GM19328 (cell line): ENCODE measurements around the gene CMTM3.
"Not testable (repeated sequence)": the region's sequence is repeated elsewhere in the genome, so short reads cannot be mapped to it uniquely, and the experiment has no call there.

ENCODE experiments used
- ATAC-seq: cut with Tn5 transposase; IDR thresholded peaks from one replicate; pipeline ENCODE4 v1.9.1; 2021; ENCODE audit warnings: mild to moderate bottlenecking, moderate library complexity; ENCODE audit not compliant: unreplicated experiment

Gene CMTM3

DNA sequence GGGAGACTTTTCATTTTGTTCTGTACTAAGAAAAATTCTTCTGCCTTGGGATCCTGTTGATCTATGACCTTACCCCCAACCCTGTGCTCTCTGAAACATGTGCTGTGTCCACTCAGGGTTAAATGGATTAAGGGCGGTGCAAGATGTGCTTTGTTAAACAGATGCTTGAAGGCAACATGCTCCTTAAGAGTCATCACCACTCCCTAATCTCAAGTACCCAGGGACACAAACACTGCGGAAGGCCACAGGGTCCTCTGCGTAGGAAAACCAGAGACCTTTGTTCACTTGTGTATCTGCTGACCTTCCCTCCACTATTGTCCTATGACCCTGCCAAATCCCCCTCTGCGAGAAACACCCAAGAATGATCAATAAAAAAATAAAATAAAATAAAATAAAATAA lies 27.1 kb downstream of the CMTM3 start:
- not testable (repeated sequence) for ATAC-seq

DNA sequence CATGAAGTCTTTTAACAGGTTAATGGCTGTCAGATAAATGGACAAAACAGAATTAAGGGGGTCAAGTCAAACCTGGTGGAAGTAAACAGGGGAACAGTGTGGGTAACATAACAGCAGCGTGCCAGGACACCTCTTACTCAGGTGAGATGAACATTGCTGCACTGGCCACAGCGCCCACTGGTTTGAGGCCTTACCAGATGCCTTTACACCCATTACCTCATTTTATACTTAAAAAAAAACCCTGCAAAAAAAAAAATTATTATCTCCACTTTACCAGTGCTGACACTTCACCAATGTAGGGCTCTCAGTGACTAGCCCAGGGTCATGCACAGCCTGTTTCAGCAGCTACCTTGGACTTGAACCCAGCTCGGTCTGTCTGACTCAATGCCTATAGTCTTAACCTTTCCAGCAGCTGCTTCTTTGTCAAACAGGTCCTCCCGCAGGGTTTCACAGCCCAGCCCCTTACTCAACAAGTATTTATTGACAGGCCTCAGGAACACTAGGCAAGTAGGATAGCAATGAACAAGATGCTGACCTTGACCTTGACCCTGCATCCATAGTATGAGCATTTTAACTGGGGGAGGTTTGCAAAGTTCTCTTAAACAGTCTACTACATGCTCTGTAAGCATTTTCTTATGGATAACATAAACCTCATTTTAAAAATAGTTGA lies 30.2 kb downstream of the CMTM3 start:
- ATAC-seq: no peak

DNA sequence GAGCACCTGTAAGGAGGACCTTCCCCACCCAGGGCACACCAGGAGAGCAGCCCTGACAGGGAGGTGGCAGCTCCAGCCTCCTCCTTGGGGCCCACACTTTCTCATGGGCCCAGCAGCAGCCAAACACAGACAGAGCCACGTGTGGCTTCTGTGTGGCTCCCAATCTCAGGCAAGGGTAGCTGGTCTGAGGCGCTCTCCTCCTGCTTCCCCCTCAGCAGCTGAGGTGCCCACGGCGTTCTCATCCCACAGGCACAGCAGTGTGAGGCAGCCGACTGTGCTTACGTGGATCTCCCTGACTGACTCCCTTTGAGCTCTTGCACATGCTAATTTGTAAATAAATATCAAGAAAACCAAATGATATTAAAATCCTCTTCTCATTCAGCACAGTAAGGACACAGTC lies 30.9 kb downstream of the CMTM3 start:
- ATAC-seq: no peak

DNA sequence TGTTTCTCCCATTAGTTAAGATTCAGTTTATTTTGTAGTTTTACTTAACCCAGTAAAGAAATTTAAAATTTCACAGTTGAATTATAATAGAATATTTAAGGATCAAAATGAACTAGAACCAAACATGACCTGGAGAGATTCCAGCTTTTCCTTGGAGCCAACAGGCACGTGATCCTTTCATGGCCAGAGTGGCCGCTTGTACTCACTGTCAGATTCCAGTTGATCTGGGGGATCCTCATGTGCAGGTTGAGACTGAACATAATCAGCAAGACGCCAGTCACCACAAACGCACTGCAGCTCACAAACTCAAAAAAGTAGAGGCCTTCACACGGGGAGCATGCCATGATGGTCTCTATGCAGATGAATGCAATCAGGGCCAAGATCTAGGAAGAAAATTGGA lies 31.7 kb downstream of the CMTM3 start:
- no peak for ATAC-seq

DNA sequence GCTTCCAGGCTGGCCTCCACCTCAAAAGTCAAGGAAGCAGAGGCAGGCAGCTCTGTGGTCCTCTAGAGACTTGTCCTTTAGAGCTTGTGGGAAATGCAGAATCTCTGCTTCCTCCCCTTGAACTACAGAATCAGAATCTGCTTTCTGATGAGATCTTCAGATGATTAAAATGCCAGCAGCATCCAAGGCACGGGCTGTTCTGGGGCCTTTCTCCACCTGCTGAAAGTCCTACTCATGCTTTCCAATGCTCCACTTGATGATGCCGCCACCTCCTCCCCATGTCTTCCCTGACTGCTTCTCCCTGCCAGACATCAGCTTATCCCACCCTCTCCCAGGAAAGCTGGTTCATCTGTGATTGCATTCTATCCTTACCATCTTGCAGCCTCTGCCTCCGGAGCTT lies 33.3 kb downstream of the CMTM3 start:
- ATAC-seq: no peak

DNA sequence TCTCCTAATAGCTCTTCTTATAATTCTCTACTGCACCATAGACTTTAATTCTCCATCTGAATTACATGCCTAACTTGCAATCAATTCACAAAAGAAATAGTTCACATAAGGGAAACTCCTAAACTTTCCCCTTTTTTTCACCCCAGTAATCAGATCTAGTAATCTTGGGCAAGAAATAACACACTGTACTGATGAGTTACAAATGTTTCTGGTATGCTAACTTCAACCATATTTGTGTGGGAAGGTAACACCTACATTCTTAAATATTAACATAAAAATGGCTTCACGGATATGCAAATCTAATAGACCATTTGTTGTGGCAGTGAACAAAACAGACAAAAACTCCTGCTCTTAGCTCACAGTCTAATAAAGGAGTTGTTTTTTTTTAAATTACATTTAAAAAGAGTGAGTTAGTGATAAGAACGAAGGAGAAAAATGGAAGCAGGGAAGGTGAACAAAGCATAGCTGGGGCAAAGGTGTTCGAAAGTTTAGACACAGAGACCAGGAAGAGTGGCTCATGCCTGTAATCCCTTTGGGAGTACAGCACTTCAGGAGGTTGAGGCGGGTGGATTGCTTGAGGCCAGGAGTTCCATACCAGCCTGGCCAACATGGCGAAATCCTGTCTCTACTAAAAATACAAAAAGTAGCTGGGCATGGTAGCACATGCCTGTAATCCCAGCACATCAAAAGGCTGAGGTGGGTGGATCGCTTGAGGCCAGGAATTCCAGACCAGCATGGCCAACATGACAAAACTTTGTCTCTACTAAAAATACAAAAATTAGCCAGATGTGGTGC lies 34.8 kb downstream of the CMTM3 start:
- no peak for ATAC-seq

DNA sequence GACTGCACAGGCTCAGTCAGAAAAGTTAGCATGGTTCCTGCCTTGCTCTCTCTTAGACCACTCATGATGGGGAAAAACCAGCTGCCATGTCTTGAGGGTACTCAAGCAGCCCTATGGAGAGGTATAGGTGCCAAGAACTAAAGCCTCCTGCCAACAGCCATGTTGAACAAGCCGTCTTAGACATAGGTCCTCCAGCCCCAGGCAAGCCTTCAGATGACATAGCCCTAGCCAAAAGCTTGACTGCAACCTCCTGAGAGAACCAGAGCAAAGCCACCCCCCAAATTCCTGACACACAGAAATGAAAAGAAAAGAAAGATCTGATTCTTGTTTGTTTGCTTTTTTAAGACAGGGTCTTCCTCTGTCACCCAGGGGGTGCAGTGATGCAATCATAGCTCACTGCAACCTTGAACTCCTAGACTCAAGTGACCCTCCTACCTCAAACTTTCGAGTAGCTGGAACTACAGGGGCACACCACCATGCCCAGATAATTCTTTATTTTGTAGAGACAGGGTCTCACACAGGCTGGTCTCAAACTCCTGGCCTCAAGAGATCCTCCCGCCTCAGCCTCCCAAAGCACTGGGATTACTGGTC lies 36.3 kb downstream of the CMTM3 start:
- no peak for ATAC-seq

DNA sequence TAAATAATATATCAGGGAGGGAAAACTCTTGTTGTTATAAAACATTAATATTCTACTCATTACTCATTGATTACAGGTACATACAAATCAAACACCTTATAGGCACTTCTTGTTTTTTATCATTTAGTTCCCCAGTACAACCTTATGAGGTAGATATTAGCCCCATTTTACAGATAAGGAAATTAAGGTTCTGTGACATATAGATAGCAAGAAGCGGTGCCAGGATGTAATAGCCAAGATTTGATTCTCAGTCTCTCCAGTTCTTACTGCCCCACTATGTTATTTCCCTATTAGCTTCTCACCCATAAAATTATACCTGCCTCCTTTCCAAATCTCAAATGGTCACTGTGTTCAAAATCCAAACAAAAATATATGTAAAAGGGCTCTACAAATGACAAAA lies 36.9 kb downstream of the CMTM3 start:
- ATAC-seq: no peak

DNA sequence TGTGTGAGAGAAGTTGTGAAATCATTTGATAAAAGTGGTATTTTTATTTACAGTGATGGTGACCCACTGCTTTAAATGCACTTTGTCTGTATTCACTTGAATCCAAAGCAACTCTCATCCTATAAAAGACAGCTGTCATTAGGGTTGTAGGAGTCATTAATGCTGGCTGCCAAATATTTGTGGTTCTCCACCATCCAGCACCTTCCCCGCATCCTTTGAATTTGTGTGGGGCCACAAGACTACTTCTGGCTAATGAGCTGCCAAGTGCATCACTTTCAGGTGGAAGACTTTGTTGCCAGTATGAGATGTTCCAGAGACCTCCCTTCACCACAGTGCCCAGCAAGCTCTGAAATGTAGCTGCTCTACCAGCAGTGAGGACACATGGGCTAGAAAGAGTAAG lies 43.4 kb downstream of the CMTM3 start:
- no peak for ATAC-seq

DNA sequence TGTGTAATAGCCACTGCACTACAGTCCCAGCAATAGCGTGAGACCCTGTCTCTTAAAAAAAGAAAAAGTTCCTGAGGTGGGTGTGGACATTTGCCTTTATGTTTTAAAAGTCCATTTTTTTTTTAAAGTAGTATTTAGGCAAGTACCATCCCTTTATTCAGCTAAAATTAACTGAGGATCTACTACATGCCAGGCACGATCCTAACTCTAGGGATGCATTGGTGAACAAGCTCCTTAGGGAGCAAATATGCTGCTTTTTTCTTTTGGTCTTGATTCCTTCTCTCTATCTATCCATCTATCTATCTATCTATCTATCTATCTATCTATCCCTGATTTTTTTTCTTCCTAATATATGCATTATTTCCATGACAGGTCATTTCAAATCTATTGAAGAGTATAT lies 44.7 kb downstream of the CMTM3 start:
- no peak for ATAC-seq

DNA sequence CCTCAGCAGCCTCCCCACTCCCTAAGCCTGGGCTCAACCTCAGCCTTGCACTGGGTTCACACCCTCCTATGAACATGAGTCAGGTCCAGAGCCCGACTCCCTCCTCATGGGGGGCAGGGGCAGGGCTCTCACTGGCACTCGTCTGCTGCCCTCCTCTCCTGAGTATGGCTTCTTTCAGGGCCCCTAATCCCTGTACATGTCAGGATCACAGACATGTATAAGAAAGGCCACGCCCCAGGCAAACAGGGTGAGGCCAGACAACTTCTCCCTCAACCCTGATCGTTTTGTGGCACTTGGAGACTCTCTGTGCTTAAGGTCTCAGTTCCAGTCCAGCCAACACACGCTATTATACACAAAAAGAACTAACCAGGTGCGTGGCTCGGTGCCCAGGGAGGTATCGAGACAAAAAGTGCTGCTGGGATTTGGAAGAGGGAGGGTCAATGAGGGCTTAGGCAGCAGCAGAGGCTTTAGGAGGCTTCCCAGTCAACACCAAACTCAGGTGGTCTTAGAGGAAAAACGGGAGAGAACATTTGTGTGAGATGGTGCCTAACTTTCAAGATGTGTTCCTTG lies 45.2 kb downstream of the CMTM3 start:
- ATAC-seq: no peak

DNA sequence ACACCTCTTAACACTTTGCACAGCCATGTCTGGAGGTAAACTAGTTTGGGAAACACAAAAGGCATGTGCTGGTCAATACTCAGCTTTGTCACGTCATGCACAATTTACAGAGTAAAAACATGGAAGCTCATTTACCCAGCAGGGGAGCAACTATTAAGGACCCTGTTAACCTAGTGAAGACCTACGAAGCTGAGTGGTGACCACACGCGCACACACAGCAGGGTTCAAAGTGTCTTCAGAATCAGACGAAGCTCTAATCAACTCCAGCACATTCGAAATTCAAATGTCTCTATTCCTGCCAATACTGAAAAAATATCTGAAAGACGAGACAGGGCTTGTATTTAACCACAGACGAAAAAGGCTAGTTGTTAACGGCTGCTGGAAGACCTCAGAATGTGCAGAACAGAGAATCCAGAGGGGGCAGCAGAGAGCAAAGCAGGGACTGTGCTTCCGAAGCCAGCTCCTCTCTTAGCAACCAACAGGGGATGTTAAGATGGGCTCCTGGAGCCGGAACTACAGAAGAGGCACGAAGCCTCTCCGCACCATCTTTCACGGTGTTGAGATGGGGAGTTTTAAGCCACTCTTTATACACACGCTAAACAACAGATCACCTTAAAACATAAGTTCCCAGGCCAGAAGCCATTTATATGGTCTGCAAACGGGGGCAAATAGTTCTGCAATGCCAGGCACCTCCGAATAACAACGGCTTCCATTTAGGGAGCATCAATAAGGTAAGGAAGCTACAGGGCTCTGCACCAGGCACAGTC lies 46.4 kb downstream of the CMTM3 start:
- ATAC-seq: peak; percentile 81

DNA sequence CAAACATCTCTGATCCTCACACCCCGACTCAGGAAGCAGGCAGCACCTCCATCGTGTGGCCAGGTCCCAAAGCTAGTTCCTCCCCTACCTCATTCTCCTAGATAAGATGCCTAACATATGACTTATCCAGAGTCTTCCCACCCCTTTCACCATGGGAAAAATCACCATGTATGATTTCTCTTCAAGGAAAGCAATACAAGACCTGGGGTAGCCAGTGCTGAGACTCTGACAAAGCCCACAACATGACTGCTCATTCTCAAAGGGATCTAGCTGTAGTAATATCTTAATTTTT lies 46.9 kb downstream of the CMTM3 start:
- ATAC-seq: no peak

DNA sequence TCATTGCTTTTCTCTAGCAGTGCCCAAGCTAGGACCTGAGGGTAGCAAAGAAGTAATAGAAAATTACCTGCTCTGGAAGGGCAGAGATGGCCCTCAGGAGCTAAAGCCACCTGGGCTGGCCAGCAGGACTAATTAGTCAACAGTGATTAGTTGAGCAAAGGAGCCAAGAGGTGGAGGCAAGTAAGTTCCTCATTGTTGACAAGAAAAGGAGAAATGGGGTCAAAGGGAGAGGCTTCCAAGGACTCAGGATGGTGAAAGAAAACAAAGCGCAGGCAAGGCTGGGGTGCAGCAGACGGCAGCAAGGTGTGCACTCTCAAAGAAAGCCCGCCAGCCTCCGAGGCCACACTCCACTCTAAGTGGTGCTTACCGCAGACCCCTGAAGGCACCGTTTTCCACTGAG lies 47.5 kb downstream of the CMTM3 start:
- ATAC-seq: no peak

DNA sequence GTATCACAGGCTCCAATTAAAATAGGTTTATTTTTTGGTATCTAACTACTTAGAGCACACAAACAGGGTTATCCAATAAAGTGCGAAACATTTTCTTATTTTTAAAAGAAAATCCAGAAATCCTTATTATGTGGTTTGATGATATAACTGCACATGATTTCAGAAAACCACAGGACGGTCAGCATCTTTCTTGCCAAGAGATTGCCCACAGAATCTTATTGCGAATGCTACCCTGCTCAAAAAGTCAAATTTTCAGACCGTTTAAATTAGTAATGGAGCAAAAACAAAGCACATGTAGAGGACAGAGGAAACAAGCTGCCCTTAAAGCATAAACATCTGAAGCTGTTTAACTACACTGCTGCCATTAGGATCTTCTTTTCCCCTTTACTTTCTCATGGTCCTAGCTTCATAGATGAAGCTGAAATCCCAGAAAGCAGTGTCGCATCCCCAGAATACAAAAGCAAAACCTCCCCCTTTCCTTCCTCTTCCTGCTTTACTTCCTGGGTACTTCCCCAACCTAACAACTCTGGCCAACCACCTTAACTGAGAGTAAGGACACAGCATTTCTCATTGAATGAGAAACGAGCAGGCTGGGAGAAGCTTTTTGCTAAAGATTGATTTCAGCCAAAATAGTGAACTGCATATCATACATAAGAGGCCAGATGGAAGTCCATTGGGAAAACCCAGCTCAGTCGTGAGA lies 48.3 kb downstream of the CMTM3 start:
- no peak for ATAC-seq

DNA sequence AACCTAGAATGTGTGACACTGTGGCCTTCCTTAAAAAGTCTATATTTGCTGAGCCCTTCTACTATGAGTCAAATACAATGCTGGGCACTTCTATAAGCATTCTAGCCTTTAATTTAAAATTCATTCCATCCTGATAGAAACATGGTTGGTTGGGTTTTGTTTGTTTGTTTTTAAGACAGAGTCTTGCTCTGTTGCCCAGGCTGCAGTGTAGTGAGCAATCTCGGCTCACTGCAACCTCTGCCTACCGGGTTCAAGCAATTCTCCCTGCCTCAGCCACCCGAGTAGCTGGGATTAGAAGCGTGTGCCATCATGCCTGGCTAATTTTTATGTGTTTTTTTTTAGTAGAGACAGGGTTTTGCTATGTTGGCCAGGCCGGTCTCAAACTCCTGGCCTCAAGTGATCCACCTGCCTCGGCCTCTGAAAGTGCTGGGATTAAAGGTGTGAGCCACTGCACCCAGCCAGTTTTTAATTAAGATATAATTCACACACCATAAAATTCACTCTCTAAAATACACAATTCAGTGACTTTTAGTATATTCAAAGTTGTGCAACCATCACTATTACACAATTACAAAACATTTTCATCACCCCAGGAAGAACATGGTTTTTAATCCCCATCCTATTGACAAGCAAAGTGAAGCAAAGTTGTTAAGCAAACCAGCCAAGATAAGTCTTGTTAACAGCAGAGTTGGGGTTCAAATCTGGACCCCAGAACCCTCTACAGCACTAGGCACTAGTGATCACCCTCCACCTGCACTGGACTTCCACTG lies 49.3 kb downstream of the CMTM3 start:
- ATAC-seq: no peak

DNA sequence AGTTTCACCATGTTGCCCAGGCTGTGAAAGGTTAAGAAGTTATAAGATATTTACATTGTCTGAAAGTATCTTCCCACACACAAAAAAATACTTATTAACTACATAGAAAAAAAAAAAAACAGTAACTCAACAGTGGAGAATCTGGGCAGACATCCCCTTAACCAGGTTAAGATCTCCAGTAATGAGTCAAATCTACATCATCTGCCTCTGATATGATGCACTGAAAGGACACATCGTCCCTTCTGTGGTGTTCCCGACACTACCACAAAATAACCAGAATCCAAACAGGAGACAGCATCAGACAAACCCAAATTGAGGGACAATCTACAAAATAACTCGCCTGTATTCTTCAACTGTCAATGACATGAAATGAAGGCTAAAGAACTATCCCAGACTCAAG lies 52.0 kb downstream of the CMTM3 start:
- ATAC-seq: no peak

DNA sequence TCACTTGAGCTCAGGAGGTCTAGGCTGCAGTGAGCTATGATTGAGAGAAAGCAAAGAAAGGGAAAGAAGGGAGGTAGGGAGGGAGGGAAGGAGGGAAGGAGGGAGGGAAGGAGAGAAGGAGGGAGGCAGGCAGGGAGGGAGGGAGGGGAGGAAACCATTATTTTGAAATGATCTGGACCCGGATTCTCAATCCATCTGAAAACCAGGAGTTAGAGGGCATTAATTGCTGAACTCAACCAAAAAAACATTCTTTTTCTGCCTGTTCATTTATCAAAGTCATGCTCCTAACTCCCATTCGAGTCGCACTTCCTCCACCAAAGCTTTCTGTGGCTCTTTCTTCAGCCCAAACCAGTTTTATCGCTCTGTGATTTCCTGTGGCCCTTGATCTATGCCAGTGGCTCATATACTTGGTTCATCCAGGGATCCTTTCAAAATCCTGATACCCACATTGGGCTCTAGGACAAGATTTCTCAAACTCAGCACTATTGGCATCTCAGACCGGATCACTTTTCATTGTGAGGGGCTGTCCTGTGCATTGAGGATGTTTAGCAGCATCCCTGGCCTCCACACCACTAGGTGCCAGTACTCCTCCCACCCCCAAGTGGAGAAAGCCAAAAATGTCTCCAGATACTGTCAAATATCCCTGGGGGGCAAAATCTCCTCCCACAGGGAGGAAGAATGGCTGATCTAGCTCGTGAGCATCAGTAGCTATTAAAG lies 53.8 kb downstream of the CMTM3 start:
- no peak for ATAC-seq

DNA sequence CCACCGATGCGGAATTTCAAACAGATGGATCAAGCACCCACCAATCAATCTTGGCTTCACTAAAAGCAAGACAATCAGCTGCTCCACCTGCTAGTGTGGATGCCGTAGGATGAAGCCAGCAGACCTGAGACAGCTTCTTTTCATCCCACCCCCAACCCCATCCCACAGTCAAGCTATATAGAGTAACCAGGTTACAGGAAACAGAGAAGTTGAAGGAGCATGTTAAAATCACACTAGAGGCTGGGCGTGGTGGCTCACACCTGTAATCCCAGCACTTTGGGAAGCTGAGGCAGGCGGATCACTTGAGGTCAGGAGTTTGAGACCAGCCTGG lies 54.3 kb downstream of the CMTM3 start:
- no peak for ATAC-seq
